ENCODE results near the gene ANXA6.

- TF ChIP-seq, protein P1, sequence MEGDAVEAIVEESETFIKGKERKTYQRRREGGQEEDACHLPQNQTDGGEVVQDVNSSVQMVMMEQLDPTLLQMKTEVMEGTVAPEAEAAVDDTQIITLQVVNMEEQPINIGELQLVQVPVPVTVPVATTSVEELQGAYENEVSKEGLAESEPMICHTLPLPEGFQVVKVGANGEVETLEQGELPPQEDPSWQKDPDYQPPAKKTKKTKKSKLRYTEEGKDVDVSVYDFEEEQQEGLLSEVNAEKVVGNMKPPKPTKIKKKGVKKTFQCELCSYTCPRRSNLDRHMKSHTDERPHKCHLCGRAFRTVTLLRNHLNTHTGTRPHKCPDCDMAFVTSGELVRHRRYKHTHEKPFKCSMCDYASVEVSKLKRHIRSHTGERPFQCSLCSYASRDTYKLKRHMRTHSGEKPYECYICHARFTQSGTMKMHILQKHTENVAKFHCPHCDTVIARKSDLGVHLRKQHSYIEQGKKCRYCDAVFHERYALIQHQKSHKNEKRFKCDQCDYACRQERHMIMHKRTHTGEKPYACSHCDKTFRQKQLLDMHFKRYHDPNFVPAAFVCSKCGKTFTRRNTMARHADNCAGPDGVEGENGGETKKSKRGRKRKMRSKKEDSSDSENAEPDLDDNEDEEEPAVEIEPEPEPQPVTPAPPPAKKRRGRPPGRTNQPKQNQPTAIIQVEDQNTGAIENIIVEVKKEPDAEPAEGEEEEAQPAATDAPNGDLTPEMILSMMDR (IDR thresholded peaks at IDR 0.05) = no peak
- TF ChIP-seq EZH2 (IDR thresholded peaks at IDR 0.05; ENCODE audit: borderline replicate concordance, insufficient read depth, low read depth, low read length, poor library complexity, severe bottlenecking) = no peak
Observed at GRCh38 chr5:151118913-151119575, 38.5 kb downstream of the ANXA6 start.

All from B cell (primary cell).